GM18498 (cell line): ENCODE data around the gene ST8SIA5.

ENCODE experiments used
- ATAC-seq: cut with Tn5 transposase; IDR thresholded peaks from one replicate; pipeline ENCODE4 v1.9.1; 2021; ENCODE audit warnings: mild to moderate bottlenecking, moderate library complexity; ENCODE audit not compliant: unreplicated experiment

The ST8SIA5 gene

DNA sequence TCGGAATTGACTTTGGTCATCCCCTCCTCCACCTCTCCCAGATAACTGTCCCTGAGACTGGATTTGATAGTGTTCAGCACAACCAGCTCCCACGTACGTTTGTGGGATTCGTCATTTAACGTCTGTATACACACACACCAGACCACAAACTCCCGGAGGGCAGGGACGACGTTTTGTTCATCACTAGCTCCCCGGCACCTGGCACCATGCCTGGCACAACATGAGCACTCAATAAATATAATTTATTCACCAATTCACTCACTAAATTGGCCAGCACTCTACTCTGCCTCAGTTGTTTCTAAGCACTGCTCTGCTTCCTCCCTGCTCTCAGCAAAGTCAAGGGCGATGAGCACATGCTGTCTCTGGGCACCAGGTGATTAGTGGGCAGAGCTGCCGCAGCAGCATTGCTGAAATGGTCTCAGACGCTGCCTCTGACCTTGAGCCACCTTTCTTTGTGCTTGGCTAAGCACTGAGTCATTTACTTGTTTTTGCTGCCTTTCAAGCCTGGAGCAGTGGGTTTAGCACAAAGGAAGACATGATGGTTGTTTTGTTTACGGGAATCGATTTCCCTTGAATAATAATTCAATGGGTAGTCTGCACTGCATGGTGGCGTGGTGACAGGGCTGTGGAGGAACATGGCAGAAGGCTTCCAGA is 80.5 kb downstream of the ST8SIA5 start:
- no peak for ATAC-seq

- no peak for ATAC-seq
Observed at GRCh38 chr18:46675112-46675511, 81.7 kb downstream of the ST8SIA5 start.

GRCh38 chr18:46672062-46672970 is 84.5 kb downstream of the ST8SIA5 start:
- ATAC-seq = no peak

GRCh38 chr18:46668694-46669093 is 88.2 kb downstream of the ST8SIA5 start:
- no peak for ATAC-seq

DNA sequence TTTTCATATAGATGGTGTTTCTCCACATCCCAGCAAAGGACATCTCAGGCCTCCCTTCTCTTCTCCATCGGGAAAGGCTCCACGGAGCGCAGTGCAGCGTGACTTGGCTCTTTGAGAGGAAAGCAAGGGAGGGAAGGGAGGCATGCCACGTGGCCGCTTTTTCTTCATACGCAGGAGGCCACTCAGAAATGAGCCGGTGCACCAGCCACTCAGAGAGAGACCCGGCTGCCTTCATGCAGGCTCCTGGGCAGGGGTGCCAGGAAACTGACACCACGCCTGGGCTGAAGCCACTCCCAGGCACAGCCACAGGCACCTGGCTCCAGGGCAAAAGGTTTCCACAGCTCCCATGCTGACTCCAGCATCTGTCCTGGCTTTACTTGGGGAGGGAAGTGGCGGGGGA is 88.7 kb downstream of the ST8SIA5 start:
- ATAC-seq = no peak

- ATAC-seq = no peak
Observed at GRCh38 chr18:46663539-46663938, 93.3 kb downstream of the ST8SIA5 start.

DNA sequence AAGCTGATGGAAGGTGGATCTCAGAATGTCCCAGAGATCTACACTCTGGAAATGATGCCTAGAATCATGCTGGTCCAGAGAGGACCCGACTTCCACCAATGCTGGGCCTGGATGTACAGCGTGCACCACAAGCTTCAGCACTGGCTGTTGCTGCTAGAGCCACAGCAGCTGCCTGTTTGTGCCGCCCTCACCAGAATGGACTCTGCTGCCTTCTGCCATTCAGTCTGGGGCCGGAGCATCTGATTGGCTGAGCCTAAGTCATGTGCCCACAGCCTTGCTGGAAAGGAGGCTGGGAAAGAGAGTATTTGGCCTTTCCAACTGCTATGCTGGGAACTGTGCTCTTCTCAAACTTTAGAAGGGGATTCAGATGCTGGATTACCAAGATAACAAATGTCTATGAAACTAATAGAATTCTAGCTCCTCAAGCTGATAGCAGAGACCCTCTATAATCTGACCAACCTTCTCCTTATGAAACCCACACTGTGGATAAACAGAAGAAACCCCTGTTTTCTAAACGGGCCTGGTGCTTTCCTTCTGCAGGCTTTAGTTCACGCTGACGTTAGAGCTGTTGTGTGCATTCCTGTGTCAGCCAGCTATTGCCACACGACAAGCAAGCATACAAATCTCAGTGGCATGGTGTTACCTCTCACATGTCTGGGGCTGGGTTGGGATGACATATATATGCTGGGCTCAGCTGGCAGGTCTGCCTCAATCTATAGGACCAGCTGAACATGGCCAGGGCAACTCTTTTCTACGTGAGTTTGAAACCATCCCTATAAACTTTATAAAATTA is 95.7 kb downstream of the ST8SIA5 start:
- ATAC-seq = no peak

- ATAC-seq = no peak
Observed at GRCh38 chr18:46659484-46659883, 97.4 kb downstream of the ST8SIA5 start.

- ATAC-seq = no peak
Observed at GRCh38 chr18:46657115-46657955, 99.5 kb downstream of the ST8SIA5 start, which contains the start of gene LOXHD1. LOXHD1 (minus strand) TSS chr18:46657220; CDS start chr18:46657033, 187 bp downstream.

DNA sequence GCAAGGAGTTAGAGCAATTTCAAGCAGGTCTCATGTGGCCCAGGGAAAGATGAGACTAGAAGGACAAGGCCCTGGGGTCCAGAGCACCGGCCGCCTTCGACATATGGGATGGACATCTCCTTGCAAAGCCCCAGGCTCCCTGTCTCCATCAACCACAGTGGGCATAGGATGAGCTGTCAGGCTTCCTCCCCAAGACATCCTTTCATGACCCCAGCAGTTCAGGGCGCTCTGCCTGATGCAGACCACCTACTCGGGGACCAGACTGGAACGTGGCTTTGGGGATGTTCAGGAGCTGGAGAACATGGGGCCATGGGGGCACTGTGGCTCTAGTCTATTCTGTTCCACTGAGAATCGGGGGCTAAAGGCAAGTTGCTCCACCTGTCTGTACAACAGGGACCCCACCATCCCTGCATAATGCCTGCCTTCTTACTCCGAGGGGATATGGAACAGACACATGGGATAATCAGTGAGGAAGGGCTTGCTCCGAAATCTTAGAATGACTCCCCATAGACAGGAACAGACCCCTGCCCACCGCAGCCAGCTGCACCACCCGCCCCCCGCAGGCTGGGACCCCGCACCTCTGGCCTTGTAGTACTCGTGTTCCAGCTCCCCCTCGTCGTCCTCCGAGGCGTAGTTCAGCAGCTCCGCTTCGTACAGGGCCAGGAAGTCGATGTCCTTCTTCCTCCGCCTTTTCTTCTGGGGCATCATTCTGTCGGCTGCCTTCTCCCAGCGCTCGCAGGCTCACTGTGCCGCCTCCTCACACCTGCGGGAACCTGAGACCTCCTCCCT is 100.3 kb downstream of the ST8SIA5 start:
- ATAC-seq = no peak

GRCh38 chr18:46652372-46652771 is 104.5 kb downstream of the ST8SIA5 start:
- no peak for ATAC-seq

DNA sequence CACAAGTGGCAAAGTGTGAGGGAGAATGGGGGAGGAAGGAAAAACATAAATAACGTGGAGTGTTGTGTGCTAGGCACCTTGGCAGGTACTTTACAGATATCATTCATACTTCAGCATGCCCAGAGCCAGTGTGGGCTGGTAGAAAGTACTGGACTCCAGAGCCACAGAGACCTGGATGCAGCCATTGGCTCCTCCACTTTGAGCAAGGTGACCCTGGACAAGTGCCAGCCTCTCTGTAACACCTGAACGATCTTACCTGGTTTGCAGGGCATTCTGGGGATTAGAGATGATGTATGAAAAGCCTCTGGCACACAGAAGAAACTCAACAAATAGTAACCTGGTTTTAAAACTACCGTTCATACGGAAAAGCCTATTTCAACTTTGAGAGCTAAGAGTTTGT is 106.2 kb downstream of the ST8SIA5 start:
- no peak for ATAC-seq

- ATAC-seq = no peak
Observed at GRCh38 chr18:46649071-46649862, 107.6 kb downstream of the ST8SIA5 start.

DNA sequence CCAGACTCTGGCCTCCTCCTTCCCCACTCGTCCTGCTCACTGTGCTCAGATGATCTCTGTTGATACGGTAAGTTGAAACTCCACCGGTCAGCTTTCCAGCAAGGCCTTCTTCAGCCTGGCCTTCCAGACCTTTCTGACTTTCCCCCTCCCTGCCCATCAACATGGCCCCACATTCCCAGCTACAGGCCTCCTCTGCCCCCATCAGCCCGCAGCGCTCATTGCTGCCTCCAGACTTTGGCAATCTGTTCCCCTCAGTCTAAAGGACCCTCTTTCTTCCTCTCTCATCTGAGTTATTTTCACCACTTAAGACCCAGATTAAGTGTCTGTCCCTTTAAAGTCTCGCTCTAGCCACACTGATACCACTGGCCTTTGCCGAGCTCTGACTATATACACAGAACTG is 110.4 kb downstream of the ST8SIA5 start:
- no peak for ATAC-seq

- ATAC-seq = no peak
Observed at GRCh38 chr18:46642561-46642960, 114.3 kb downstream of the ST8SIA5 start.

DNA sequence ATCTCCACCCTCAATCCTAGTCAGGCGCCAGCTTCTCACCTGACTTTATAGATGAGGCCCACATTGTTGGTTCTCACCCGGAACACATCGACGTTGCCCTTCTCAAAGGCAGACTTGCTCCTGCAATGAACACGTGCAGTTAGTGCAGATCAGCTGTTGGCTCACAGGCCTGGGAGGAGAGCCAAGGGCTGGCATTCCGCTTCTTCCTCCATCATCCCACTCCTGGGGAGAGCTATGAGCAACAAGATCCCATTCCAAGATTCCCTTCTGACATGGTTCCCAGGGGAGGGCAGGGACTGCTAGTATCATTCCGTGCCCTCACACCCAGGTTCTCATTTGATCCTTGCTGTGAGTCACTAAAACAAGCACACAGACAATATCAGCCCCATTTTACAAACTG is 114.9 kb downstream of the ST8SIA5 start:
- no peak for ATAC-seq

DNA sequence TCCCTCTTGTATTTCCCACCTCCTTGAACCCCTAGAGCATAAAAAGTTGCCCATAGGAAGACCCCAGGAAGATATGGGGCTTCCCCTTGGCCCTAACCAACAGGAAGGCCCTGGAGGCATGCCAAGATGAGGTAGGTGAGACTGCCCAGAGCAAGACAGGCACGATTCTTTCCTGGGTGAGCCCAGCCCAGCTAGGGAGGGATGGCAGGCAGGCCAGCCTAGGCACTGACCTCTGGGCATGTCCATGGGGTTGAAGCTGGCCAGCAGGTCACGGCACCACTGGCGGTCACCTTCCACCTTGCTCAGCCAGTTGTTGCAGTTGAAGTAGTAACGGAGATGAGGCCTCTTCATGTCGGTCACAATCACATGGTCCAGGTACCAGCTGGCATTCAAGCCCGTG is 117.5 kb downstream of the ST8SIA5 start:
- ATAC-seq = no peak

- ATAC-seq = no peak
Observed at GRCh38 chr18:46636040-46636630, 120.7 kb downstream of the ST8SIA5 start.
